RWPE2 (cell line): ENCODE results near the gene KLK5.
A peak's percentile ranks its signal among the peaks of the same experiment; 100 is the strongest.

ENCODE experiments used
- ATAC-seq: fragments of 200-7000 bp; cut with Tn5 transposase; 3 replicates; pipeline ENCODE4 v1.9.1; 2021; ENCODE audit warnings: low read depth
- DNase-seq: peaks from one replicate; pipeline ENCODE4 v3.0.0-alpha.2; 2020; ENCODE audit warnings: low spot score
- H3K27ac ChIP-seq: fragments of 450-650 bp; 2 replicates; pipeline ENCODE4 v1.5.1; 2017; ENCODE audit warnings: mild to moderate bottlenecking; ENCODE audit not compliant: poor library complexity, severe bottlenecking
- H3K27me3 ChIP-seq: fragments of 250-450 bp; sonication (Bioruptor Pico); 2 replicates; pipeline ENCODE4 v1.5.1; 2021; ENCODE audit warnings: mild to moderate bottlenecking, moderate library complexity; ENCODE audit not compliant: insufficient read depth, poor library complexity, severe bottlenecking
- H3K36me3 ChIP-seq: fragments of 250-450 bp; sonication (Bioruptor Pico); 2 replicates; pipeline ENCODE4 v1.5.1; 2020; ENCODE audit warnings: low read depth, mild to moderate bottlenecking, moderate library complexity
- H3K4me1 ChIP-seq: fragments of 250-450 bp; sonication (Bioruptor Pico); 2 replicates; pipeline ENCODE4 v1.5.1; 2021; ENCODE audit warnings: mild to moderate bottlenecking, moderate library complexity; ENCODE audit not compliant: insufficient read depth, poor library complexity, severe bottlenecking
- H3K4me3 ChIP-seq: fragments of 250-450 bp; sonication (Bioruptor Pico); 2 replicates; pipeline ENCODE4 v1.5.1; 2021; ENCODE audit warnings: mild to moderate bottlenecking, moderate library complexity; ENCODE audit not compliant: severe bottlenecking
- H3K9me3 ChIP-seq: fragments of 250-450 bp; sonication (Bioruptor Pico); 2 replicates; pipeline ENCODE4 v1.5.1; 2021; ENCODE audit warnings: mild to moderate bottlenecking, moderate library complexity; ENCODE audit not compliant: severe bottlenecking
- TF ChIP-seq, protein P1 (sequence below): fragments of 450-650 bp; IDR thresholded peaks from one replicate; pipeline ENCODE4 v1.5.1; 2017; ENCODE audit warnings: mild to moderate bottlenecking, moderate library complexity; ENCODE audit not compliant: poor library complexity, severe bottlenecking

The KLK5 gene

DNA sequence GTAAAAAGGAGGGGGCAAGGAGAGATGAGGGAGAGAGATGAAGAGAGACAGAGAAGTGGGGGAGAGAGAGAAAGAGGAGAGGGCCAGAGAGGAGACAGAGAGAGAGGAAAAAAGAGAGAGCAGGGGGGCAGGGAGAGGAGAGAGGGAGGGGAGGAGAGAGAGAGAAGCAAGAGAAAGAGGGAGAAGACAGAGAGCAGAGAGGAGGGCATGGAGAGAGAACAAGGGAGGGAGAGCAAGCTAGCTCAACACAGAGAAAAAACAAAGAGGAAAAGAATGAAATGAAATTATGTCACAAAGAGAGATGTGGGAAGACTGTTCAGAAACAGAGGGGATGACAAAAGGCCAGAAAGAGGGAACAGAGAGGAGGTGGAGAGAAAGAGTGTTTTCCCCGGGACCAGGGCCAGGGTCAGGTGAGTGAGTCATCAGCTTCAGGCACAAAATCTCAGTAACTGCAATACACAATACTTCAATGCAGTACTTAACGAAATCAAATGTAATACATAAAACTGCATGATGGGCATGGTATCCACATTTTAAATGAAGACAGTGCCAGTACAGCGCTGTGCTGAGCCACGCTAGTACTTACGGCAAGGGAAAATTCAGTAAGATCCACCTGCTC lies 26.0 kb upstream of the KLK5 start:
- Histone ChIP-seq H3K36me3 (no peaks in the 10 kb centered on the region), H3K27me3 (no peaks in the 10 kb centered on the region), H3K4me1 (peaks cover 11% of the 10 kb centered on the region), H3K27ac (no peak overlapping the region), H3K9me3 (no peaks in the 10 kb centered on the region), H3K4me3 (no peak overlapping the region)
- DNase-seq (no peak), ATAC-seq (peak; percentile 43; the same call in 1 of the 3 replicates)
- TF ChIP-seq, protein P1, sequence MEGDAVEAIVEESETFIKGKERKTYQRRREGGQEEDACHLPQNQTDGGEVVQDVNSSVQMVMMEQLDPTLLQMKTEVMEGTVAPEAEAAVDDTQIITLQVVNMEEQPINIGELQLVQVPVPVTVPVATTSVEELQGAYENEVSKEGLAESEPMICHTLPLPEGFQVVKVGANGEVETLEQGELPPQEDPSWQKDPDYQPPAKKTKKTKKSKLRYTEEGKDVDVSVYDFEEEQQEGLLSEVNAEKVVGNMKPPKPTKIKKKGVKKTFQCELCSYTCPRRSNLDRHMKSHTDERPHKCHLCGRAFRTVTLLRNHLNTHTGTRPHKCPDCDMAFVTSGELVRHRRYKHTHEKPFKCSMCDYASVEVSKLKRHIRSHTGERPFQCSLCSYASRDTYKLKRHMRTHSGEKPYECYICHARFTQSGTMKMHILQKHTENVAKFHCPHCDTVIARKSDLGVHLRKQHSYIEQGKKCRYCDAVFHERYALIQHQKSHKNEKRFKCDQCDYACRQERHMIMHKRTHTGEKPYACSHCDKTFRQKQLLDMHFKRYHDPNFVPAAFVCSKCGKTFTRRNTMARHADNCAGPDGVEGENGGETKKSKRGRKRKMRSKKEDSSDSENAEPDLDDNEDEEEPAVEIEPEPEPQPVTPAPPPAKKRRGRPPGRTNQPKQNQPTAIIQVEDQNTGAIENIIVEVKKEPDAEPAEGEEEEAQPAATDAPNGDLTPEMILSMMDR, result no peak

DNA sequence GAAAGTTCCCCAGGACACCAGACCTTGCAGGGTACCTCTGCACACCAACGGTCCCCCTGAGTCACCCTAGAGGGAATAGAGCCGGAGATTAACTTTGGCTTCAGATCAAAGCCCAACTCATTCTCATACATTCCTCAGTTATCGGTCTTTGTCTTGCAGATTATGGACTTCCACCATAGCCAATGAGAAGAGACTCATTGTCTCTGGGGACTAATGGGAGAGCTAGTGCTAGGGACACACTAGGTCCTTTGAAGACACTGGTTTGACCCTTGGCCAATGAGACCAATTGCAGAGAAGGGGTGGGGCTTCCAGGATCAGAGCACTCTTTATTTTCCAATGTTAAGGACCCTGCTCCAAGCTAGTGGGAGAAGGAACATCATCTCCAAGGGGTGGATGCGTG lies 24.8 kb upstream of the KLK5 start:
- no peak overlapping the region for H3K4me3 ChIP-seq
- ATAC-seq (no peak), DNase-seq (no peak)
- H3K4me1 ChIP-seq, result peaks cover 11% of the 10 kb centered on the region
- TF ChIP-seq, protein P1, result no peak
- H3K27me3 ChIP-seq, result no peaks in the 10 kb centered on the region
- no peaks in the 10 kb centered on the region for H3K36me3 ChIP-seq
- no peak overlapping the region for H3K27ac ChIP-seq
- no peaks in the 10 kb centered on the region for H3K9me3 ChIP-seq

DNA sequence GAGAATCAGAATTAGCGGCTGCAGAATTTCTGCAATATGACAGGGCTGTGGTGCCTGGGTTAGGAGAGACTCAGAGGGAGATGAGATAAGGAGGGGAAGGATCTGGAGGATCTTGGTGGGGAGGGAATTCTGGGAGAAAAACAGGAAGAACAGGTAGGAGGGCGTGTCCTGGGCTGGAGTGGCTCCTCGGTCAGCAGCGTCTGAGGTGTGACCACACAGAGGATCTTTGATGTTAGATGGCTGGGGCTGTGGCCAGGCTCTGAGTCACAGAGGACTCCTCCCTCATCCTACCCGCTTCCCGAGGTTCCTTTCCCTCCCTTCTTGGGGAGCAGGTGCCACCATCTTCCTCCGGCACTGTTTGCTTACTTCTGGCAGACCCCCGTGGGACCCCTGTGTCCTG lies 22.9 kb upstream of the KLK5 start:
- DNase-seq (peak; percentile 84), ATAC-seq (peak; percentile 94)
- H3K4me3 ChIP-seq, result no peak overlapping the region
- no peaks in the 10 kb centered on the region for H3K27me3 ChIP-seq
- H3K27ac ChIP-seq, result no peak overlapping the region
- TF ChIP-seq, protein P1, result no peak
- no peaks in the 10 kb centered on the region for H3K36me3 ChIP-seq
- H3K9me3 ChIP-seq, result no peaks in the 10 kb centered on the region
- peaks cover 11% of the 10 kb centered on the region for H3K4me1 ChIP-seq

DNA sequence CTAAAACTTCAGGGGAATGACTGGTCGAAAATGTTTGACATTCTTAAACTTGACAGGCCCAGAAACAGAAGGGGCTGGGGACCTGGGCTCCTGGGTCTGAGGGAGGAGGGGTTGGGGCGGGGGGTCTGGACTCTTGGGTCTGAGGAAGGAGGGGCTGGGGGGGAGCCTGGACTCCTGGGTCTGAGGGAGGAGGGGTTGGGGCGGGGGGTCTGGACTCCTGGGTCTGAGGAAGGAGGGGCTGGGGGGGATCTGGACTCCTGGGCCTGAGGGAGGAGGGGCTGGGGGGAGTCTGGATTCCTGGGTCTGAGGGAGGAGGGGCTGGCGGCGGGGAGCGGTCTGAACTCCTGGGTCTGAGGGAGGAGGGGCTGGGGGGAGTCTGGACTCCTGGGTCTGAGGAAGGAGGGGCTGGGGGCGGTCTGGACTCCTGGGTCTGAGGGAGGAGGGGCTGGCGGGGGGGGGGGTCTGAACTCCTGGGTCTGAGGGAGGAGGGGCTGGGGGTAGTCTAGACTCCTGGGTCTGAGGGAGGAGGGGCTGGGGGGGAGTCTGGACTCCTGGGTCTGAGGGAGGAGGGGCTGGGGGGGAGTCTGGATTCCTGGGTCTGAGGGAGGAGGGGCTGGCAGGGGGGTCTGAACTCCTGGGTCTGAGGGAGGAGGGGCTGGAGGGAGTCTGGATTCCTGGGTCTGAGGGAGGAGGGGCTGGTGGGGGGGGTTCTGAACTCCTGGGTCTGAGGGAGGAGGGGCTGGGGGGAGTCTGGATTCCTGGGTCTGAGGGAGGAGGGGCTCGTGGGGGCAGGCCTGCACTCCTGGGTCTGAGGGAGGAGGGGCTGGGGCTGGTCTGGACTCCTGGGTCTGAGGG lies 22.1 kb upstream of the KLK5 start:
- no peak for DNase-seq
- Histone ChIP-seq H3K4me1 (peaks cover 11% of the 10 kb centered on the region), H3K4me3 (no peak overlapping the region), H3K36me3 (no peaks in the 10 kb centered on the region), H3K9me3 (no peaks in the 10 kb centered on the region), H3K27ac (no peak overlapping the region), H3K27me3 (no peaks in the 10 kb centered on the region)
- ATAC-seq, result no peak
- TF ChIP-seq, protein P1, result no peak
